WERI-Rb-1 (cell line): ENCODE measurements around the gene REXO1.
"Not testable (repeated sequence)": the region's sequence is repeated elsewhere in the genome, so short reads cannot be mapped to it uniquely, and the experiment has no call there.

Experiments
- DNase-seq: peaks from one replicate; pipeline ENCODE4 v3.0.0-alpha.2; 2020
- H3K27ac ChIP-seq: fragments of 250-450 bp; sonication (Bioruptor Pico); 2 replicates; pipeline ENCODE4 v1.5.1; 2020; ENCODE audit warnings: mild to moderate bottlenecking, moderate library complexity
- H3K27me3 ChIP-seq: fragments of 250-450 bp; sonication (Bioruptor Pico); 2 replicates; pipeline ENCODE4 v1.5.1; 2021; ENCODE audit warnings: mild to moderate bottlenecking, low read depth, moderate library complexity; ENCODE audit not compliant: insufficient read depth, severe bottlenecking
- H3K36me3 ChIP-seq: fragments of 250-450 bp; sonication (Bioruptor Pico); 2 replicates; pipeline ENCODE4 v1.5.1; 2020; ENCODE audit warnings: mild to moderate bottlenecking, moderate library complexity
- H3K4me3 ChIP-seq: 2 replicates; pipeline ENCODE4 v1.5.1; 2011; ENCODE audit warnings: low read depth, mild to moderate bottlenecking, control low read depth, low read length
- H3K9me3 ChIP-seq: fragments of 250-450 bp; sonication (Bioruptor Pico); 2 replicates; pipeline ENCODE4 v1.5.1; 2021; ENCODE audit warnings: mild to moderate bottlenecking, moderate library complexity; ENCODE audit not compliant: severe bottlenecking
- CTCF ChIP-seq: IDR thresholded peaks from 2 replicates; pipeline ENCODE4 v1.5.1; 2011; ENCODE audit warnings: low read depth, mild to moderate bottlenecking, control low read depth, inconsistent platforms, low read length

Gene REXO1

GRCh38 chr19:1880611-1881392, 32.5 kb upstream of the REXO1 start:
- H3K27me3 ChIP-seq = no peaks in the 10 kb centered on the region
- H3K4me3 ChIP-seq = no peak overlapping the region
- H3K36me3 ChIP-seq = no peaks in the 10 kb centered on the region
- no peak overlapping the region for H3K27ac ChIP-seq
- no peak for TF ChIP-seq CTCF
- no peaks in the 10 kb centered on the region for H3K9me3 ChIP-seq
- no peak for DNase-seq

- not testable (repeated sequence) for H3K27ac ChIP-seq, H3K36me3 ChIP-seq, H3K4me3 ChIP-seq
Observed at GRCh38 chr19:1879982-1880381, 31.7 kb upstream of the REXO1 start.

GRCh38 chr19:1878583-1878982, 30.3 kb upstream of the REXO1 start:
- not testable (repeated sequence) for H3K9me3 ChIP-seq, H3K27ac ChIP-seq, H3K27me3 ChIP-seq, H3K4me3 ChIP-seq, DNase-seq, H3K36me3 ChIP-seq

More at GRCh38 chr19:1879982-1880381, 31.7 kb upstream of the REXO1 start:
- not testable (repeated sequence) for DNase-seq, H3K9me3 ChIP-seq, H3K27me3 ChIP-seq

- H3K4me3 ChIP-seq, DNase-seq, H3K27ac ChIP-seq, H3K9me3 ChIP-seq, H3K27me3 ChIP-seq: not testable (repeated sequence)
- H3K36me3 ChIP-seq = peaks cover 11% of the 10 kb centered on the region
Observed at GRCh38 chr19:1877280-1877660, 29.0 kb upstream of the REXO1 start.

GRCh38 chr19:1876496-1877279, 28.4 kb upstream of the REXO1 start:
- not testable (repeated sequence) for DNase-seq, H3K9me3 ChIP-seq, H3K27me3 ChIP-seq
- peak overlapping the region; percentile 84 for H3K27ac ChIP-seq
- peaks cover 11% of the 10 kb centered on the region for H3K36me3 ChIP-seq
- H3K4me3 ChIP-seq = peak overlapping the region; percentile 62
- peak; percentile 59 for TF ChIP-seq CTCF

- H3K27ac ChIP-seq = peak overlapping the region; percentile 84
- peak; percentile 92 for DNase-seq
Observed at GRCh38 chr19:1875646-1876495, 27.6 kb upstream of the REXO1 start.

GRCh38 chr19:1875265-1875645, 27.0 kb upstream of the REXO1 start:
- DNase-seq, H3K9me3 ChIP-seq, H3K27me3 ChIP-seq: not testable (repeated sequence)
- Histone ChIP-seq H3K4me3 (peak overlapping the region; percentile 62), H3K36me3 (peaks cover 11% of the 10 kb centered on the region), H3K27ac (peak overlapping the region; percentile 84)

More at GRCh38 chr19:1875646-1876495, 27.6 kb upstream of the REXO1 start:
- H3K36me3 ChIP-seq = peaks cover 11% of the 10 kb centered on the region
- no peaks in the 10 kb centered on the region for H3K27me3 ChIP-seq
- H3K9me3 ChIP-seq = no peaks in the 10 kb centered on the region
- peak overlapping the region; percentile 62 for H3K4me3 ChIP-seq
- no peak for TF ChIP-seq CTCF
